ENCODE data around the gene PTAFR. TPM values are rescaled to one million over a fixed set of nuclear protein-coding genes. Genes with fewer than 3 reads are reported as not detected.

Gene PTAFR
- total RNA-seq, 4 donors from 2014 or later, result under 0.01 to 7.1 (median 1.9) TPM

DNA sequence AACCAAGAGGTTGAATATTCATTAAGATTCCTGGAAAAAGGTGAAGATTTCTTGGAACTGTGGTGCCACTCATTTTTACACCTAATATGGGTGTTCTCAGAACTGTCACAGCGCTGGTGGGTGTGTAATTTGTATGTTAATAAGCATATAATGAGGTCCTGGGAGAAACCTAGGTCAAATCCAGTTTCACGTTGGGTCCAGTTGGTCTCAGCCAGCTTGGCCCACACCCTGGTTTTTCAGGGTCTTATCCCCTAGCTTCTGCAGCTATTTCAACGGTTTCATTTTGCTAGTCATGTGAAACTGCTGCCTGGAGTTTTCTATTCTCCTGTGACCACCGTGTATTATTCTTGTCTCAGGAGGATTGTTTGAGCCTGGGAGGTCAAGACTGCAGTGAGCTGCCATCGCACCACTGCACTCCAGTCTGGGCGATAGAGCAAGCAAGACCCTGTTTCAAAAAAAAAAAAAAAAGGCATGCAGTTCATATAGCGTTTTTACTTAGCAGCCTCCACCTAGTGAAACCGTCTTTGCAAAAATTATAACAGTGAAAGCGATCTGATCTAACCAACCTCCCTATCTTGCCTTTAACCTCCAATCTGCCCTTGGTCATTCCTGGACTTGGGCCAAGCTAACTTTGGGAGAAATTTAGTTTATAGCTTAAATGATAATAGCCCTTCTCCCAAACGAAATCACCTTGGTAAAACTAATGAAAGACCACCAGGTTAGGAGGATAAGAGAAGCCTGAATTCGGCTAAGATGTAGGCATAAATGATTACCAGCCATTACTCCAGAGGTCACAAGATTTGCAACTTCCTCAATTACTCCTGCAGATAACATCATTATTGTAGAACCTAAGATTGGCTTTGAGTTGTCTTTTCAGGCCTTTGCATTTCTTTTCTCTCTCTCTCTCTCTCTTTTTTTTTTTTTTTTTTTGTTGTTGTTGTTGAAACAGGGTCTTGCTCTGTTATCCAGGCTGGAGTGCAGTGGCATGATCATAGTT, 44.0 kb downstream of the PTAFR start:
- H3K27ac ChIP-seq, result no peak overlapping the region
- no peak for DNase-seq
- no peaks in the 10 kb centered on the region for H3K4me1 ChIP-seq
- no peak for TF ChIP-seq POLR2A (IDR thresholded peaks at IDR 0.05)
- TF ChIP-seq, protein P1, sequence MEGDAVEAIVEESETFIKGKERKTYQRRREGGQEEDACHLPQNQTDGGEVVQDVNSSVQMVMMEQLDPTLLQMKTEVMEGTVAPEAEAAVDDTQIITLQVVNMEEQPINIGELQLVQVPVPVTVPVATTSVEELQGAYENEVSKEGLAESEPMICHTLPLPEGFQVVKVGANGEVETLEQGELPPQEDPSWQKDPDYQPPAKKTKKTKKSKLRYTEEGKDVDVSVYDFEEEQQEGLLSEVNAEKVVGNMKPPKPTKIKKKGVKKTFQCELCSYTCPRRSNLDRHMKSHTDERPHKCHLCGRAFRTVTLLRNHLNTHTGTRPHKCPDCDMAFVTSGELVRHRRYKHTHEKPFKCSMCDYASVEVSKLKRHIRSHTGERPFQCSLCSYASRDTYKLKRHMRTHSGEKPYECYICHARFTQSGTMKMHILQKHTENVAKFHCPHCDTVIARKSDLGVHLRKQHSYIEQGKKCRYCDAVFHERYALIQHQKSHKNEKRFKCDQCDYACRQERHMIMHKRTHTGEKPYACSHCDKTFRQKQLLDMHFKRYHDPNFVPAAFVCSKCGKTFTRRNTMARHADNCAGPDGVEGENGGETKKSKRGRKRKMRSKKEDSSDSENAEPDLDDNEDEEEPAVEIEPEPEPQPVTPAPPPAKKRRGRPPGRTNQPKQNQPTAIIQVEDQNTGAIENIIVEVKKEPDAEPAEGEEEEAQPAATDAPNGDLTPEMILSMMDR (IDR thresholded peaks at IDR 0.05), result no peak
- H3K4me3 ChIP-seq, result no peak overlapping the region
- no peaks in the 10 kb centered on the region for H3K9me3 ChIP-seq
- no peaks in the 10 kb centered on the region for H3K36me3 ChIP-seq
- no peaks in the 10 kb centered on the region for H3K27me3 ChIP-seq
- intact Hi-C loops (cut with DNase I; ENCODE audit: low total_unique reads), result no loop called here

- Histone ChIP-seq H3K4me3 (no peak overlapping the region), H3K9me3 (no peaks in the 10 kb centered on the region), H3K4me1 (no peaks in the 10 kb centered on the region), H3K36me3 (no peaks in the 10 kb centered on the region), H3K27me3 (no peaks in the 10 kb centered on the region), H3K27ac (no peak overlapping the region)
- intact Hi-C loops (cut with DNase I; ENCODE audit: low total_unique reads), result no loop called here
- no peak for TF ChIP-seq POLR2A (IDR thresholded peaks at IDR 0.05)
- TF ChIP-seq, protein P1 (IDR thresholded peaks at IDR 0.05), result no peak
- DNase-seq, result no peak
These were observed 45.6 kb downstream of the PTAFR start for GRCh38 chr1:28130901-28131300.

- no peak for DNase-seq
- Histone ChIP-seq H3K4me1 (no peaks in the 10 kb centered on the region), H3K27ac (no peak overlapping the region), H3K36me3 (no peaks in the 10 kb centered on the region), H3K9me3 (no peaks in the 10 kb centered on the region), H3K4me3 (no peak overlapping the region), H3K27me3 (no peaks in the 10 kb centered on the region)
- intact Hi-C loops (cut with DNase I; ENCODE audit: low total_unique reads), result no loop called here
- TF ChIP-seq, protein P1 (IDR thresholded peaks at IDR 0.05), result no peak
- TF ChIP-seq POLR2A (IDR thresholded peaks at IDR 0.05), result no peak
These were observed 47.3 kb downstream of the PTAFR start for GRCh38 chr1:28129150-28129549.

DNA sequence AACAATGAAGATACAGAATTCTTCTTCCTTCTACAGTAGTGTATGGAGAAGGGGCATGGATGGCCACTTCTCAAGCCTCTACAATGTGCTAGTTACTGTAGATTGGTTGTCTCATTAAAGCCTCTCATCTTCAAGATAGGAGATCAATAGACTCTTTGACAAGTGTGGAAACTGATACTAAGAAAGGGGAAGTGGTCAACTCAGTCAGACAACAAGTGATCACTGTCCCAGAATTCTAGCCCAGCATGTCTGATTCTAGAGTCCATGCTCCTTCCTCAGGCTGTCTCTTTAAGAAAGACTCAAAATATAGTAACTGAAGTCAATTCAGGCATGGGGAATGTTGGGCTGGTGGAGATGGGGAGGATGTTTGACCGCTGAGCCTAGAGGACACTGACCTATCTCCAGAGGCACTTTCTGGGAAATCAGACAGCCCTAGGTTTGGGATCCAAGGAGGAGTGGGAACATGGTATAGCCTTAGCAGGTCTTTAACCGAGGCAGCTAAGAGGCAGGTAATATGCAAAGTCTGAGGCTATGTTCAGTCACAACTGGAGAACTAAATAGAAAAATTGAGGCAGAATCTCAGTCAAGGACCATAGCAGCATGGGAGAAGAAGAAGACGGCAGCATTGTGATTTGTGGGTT, 48.8 kb downstream of the PTAFR start:
- Histone ChIP-seq H3K4me3 (no peak overlapping the region), H3K27ac (no peak overlapping the region), H3K9me3 (no peaks in the 10 kb centered on the region), H3K36me3 (no peaks in the 10 kb centered on the region), H3K27me3 (no peaks in the 10 kb centered on the region), H3K4me1 (no peaks in the 10 kb centered on the region)
- DNase-seq, result no peak
- intact Hi-C loops (cut with DNase I; ENCODE audit: low total_unique reads), result no loop called here
- TF ChIP-seq, protein P1 (IDR thresholded peaks at IDR 0.05), result no peak
- no peak for TF ChIP-seq POLR2A (IDR thresholded peaks at IDR 0.05)

Data from uterus (tissue), 4 donors.